Activated T-helper 1 cell treated with Interleukin-2 at 50 U/mL for 16 hours (primary cell): ENCODE data around the gene TTC33.
"Not testable (repeated sequence)": the region's sequence is repeated elsewhere in the genome, so short reads cannot be mapped to it uniquely, and the experiment has no call there.

Experiments used
- DNase-seq: peaks from one replicate; pipeline ENCODE4 v3.0.0-alpha.2; 2020; ENCODE audit warnings: low read depth

TTC33 gene

DNA sequence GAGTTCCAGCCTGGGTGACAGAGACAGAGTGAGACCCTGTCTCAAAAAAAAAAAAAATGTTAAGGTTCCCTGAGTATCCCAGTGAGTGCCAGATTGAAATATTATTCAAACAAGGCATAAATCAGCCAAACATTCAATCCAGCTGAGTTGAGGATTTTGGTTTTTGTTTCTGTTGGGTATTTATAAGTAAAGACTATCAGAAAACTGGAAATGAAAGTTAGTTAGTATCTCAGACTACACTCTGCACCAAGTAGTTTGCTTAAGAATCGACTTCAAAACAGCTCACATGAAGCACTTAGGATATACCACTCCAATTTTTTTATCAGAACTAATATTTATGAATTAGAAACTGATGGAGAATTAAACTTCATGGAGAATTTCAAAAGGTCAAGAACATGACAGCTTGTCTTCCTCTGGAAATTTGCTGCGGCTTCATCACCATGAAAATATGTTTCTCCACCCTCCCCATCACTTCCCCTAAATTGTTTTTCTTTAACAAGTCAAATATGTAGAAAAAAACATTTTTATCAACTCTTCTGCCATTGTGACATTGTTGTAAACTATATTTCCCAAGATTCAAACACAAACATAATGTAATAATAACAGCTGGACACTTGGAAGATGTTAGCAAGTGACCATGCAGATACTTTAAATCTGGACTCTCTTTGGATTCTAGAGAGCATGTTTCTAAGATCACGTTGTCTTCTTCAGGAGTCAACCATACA is 186.1 kb downstream of the TTC33 start:
- no peak for DNase-seq

DNA sequence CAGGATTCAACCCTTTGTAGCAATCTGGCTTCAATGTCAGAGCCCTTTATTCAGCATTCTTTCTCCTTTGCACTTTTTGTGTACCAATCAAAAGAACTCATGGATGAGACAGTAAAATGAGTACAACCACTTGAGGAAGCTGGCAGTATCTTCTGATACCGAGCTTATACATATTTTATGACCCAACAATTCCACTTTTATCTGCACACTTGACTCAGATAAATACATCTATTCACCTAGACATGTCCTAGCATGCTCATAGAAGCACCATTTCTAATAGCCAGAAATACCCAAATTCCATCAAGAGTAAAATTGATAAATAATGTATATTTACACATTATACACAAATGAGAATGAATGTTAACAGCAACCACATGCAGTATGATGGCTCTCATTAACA is 187.2 kb downstream of the TTC33 start:
- DNase-seq, result no peak

DNA sequence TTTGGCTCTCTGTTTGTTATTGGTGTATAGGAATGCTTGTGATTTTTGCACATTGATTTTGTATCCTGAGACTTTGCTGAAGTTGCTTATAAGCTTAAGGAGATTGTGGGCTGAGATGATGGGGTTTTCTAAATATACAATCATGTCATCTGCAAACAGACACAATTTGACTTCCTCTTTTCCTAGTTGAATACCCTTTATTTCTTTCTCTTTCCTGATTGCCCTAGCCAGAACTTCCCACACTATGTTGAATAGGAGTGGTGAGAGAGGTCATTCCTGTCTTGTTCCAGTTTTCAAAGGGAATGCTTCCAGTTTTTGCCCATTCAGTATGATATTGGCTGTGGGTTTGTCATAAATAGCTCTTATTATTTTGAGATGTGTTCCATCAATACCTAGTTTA is 192.6 kb downstream of the TTC33 start:
- DNase-seq, result not testable (repeated sequence)

DNA sequence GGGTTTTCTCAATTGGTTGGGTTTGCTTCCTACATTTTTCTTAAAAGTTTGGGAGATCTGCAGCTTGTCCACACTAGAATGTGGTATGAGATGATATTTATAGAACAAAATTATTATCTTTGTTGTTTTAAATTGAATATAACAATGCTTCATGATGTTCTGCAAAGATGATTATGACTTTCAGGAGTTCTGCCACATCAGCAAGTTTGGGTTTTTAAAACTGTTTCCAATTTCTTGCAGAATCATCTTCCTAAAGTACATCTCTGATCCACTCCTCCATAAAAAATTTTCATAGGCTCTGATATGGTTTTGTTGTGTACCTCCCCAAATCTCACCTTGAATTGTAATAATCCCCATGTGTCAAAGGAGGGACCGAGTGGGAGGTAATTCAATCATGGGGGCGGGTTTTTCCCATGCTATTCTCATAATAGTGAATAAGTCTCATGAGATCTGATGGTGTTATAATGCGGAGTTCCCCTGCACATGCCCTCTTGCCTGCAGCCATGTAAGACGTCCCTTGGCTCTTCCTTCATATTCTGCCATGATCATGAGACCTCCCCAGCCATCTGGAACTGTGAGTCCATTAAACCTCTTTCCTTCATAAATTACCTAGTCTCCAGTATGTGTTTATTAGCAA is 195.2 kb downstream of the TTC33 start:
- no peak for DNase-seq

GRCh38 chr5:40559306-40559705 is 196.5 kb downstream of the TTC33 start:
- no peak for DNase-seq

GRCh38 chr5:40557501-40557900 is 198.3 kb downstream of the TTC33 start:
- no peak for DNase-seq

DNA sequence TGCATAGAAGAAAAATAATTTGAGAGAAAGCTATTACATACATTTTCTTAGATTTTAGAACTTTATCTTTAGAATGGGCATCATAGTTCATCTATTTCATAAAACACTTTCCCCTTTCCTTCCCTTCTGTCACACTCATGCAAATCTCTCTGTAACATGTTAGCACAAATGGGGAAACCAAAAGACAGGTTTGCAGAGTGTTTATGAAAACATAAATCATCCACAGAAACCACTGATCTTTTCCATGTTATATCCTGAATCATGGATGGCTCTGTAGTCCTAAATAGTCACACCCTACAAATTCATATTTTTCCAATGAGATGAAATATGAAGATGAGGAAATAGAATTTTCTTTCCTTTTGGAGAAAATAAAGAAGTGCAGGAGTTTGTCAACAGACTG is 198.9 kb downstream of the TTC33 start:
- DNase-seq, result no peak

DNA sequence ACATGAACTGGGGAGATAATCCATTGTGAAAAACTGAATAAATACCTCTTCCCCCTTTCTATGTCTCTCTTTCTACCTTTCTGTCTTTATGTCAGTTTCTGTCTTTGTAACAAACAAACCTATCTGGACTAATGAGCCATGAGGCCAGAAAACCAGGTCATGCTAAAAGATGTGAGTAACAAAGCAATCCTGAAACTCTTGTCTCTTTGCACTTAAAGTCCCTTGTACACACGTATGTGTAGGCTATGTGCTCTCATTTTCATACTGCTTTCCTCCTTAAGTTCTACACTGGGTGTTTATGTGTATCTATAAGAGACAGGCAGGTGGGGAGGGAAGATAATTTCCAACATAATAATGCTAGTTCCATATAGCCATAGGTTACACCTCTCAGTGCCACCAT is 199.9 kb downstream of the TTC33 start:
- no peak for DNase-seq

DNA sequence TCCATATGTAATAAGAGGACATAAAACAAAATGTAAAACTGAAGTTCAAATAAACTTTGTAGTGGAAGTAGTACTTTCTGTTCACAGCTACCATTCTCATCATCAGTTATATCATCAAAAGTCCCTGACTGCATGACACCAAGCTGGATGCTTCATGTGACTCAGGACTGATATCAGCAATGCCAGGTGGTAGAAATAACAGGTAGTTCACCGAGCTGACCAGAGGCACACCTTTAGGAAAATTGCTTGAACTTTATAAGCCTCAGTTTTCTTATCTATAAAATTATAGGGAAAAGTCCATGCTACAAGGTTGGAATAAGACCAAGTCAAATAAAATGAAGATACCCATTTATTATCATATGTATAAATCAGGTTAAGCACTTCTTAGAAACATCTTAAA is 200.9 kb downstream of the TTC33 start:
- no peak for DNase-seq

GRCh38 chr5:40554054-40554453 is 201.7 kb downstream of the TTC33 start:
- no peak for DNase-seq

- no peak for DNase-seq
Observed at GRCh38 chr5:40552981-40553380, 202.8 kb downstream of the TTC33 start.

DNA sequence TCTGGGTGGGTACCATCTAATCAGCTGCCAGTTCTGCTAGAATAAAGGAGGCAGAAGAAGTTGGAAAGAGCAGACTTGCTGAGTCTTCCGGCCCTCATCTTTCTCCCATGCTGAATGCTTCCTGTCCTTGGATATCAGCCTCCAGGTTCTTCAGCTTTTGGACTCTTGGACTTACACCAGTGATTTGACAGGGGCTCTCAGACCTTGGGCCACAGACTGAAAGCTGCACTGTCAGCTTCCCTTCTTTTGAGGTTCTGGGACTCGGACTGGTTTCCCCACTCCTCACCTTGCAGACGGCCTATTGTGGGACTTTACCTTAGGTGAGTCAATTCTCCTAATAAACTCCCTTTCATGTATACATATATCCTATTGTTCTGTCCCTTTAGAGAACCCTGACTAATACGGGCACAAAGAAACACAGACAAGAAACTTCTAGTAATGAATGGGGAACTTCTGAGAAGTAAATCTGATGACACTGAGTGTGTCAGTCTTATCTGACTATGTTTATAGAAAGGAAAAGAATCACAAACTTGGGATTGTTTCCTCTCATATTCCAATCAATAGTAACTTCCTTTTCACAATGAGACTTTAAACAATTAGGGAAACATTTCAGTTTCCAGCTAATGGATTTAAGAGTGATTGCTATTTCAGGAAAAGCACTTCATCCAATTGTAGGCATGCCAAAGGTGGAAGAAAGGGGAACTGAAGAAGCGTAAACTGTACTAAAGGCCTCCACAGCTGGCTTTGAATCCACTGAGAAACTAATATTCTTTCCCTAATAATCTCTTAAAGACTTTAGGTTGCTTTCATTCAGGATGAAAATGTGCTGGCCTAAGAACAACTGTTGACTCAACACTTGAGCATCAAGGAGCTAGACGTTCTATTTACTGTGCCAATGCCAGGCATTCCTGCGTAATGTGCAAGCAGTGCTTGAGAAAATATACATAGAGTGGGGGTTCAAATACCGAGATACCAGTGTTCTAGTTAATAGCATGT is 204.0 kb downstream of the TTC33 start:
- no peak for DNase-seq

- no peak for DNase-seq
Observed at GRCh38 chr5:40550481-40550880, 205.3 kb downstream of the TTC33 start.

DNA sequence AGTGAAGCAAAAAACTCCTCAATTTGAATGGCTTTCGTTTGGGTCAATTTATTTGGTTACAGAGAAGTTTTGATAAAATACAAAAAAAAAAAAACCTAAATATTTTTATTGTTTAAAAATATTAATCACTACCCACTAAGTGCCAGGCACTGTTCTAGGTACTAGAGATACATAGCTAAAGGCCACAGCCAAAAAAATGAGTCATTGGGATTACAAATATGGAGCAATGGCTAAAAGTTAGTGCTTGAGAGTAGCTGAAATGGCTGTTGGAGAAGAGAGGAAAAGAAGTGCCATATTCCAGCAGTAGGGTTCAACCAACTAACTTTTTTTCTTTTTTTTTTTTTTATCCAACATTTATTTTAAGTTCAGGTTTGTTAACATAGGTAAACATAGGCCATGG is 206.1 kb downstream of the TTC33 start:
- DNase-seq, result no peak

- no peak for DNase-seq
Observed at GRCh38 chr5:40547994-40548575, 207.7 kb downstream of the TTC33 start.

DNA sequence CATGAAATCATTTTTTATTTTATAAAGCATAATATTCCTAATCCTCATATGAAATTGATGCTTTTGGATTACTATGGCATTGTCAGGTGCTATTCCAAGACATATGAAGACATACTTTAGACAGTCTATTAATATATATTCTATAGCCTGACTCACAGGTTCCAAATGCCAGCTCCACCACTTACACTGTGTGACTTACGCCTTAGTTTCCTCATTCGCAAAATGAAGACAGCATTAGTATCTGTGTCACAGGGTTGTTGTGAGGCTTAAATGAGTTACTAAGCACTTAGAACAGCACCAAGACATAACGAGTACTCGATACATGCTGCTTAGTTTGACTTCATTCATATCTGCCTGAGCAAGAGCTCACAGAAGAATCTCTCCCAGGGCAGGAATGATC is 208.2 kb downstream of the TTC33 start:
- DNase-seq, result no peak

DNA sequence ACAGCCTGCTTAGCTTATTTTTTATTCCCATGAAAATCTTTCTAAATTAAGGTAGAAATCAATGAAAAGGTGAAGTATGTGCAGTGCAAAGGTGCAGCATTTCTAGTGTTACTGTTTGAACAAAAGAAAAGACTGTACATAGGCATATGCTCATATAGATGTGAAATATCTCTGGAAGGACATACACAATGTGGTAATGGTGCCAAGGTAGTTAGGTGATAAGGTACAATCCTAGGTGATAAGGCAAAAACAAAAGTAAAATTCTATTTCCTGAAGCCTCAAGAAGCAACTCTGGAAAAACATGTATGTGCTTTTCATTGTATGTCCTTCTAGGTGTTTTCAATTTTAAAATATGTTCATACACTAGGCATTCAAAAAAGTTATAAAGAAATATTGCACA is 215.5 kb downstream of the TTC33 start:
- no peak for DNase-seq

DNA sequence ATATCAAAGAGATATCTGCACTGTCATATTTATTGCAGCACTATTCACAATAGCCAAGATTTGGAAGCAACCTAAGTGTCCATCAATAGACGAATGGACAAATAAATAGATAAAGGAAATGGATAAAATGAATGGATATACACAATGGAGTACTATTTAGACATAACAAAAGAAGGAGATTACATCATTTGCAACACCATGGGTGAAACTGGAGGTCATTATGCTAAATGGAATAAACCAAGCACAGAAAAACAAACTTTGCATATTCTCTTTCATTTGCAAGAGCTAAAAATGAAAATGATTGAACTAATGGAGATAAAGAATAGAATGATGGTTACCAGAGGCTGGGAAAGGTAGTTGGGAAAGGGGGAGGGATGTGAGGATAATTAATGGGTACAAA is 231.1 kb downstream of the TTC33 start:
- no peak for DNase-seq

GRCh38 chr5:40521925-40522324 is 233.8 kb downstream of the TTC33 start:
- no peak for DNase-seq

GRCh38 chr5:40521108-40521785 is 234.5 kb downstream of the TTC33 start:
- no peak for DNase-seq

GRCh38 chr5:40518485-40518917 is 237.3 kb downstream of the TTC33 start:
- DNase-seq, result no peak

DNA sequence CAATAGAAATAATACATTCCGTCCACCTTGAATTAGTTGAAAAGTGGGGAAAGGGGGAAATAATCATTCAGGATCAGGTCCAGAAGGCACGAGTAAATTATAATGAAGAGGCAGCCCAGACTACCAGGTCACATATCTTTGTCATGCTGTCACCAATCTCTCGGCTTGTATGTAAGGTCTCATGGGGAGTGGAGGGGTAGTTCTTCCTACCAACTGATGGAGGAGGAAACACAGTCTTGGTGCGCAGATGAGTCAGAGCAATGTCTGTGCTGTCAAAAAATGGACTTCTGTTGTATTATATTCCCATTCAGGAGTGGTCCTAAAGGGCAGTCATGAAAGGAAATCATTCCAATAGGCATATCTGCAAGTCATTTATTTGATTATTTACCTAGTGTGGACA is 240.3 kb downstream of the TTC33 start:
- no peak for DNase-seq
